ENCODE measurements around the gene ANGEL2. TPM values are rescaled to one million over a fixed set of nuclear protein-coding genes. Genes with fewer than 3 reads are reported as not detected.

The ANGEL2 gene
- total RNA-seq, 1 experiment from 2014 or later: 34.8 TPM

- Histone ChIP-seq H3K4me3 (ENCODE audit: low read depth in 2 of 2, low read length in 2 of 2) (no peak overlapping the region), H3K36me3 (ENCODE audit: control insufficient read depth, insufficient read depth, low read length) (no peaks in the 10 kb centered on the region), H3K9me3 (ENCODE audit: control insufficient read depth, insufficient read depth, low read depth, low read length) (no peaks in the 10 kb centered on the region), H3K27me3 (ENCODE audit: control insufficient read depth, insufficient read depth, low read length) (no peaks in the 10 kb centered on the region; the same call in 1 of the 2 replicates), H3K27ac (ENCODE audit: low read length) (no peak overlapping the region), H3K4me1 (ENCODE audit: control insufficient read depth, insufficient read depth, low read length) (no peaks in the 10 kb centered on the region)
- no peak for ATAC-seq
- no peak for TF ChIP-seq POLR2AphosphoS5 (IDR thresholded peaks at IDR 0.05; ENCODE audit: low read depth, low read length)
- TF ChIP-seq SIN3A (IDR thresholded peaks at IDR 0.05; ENCODE audit: borderline replicate concordance, insufficient read depth, low read depth, low read length): no peak
- no peak for TF ChIP-seq REST (IDR thresholded peaks at IDR 0.05; ENCODE audit: insufficient read depth in 1 of 2, low read depth in 2 of 2, low read length in 1 of 2)
- TF ChIP-seq CTCF (IDR thresholded peaks at IDR 0.05): no peak
- TF ChIP-seq TCF7L2 (IDR thresholded peaks at IDR 0.05; ENCODE audit: low read depth, low read length): no peak
- DNase-seq (ENCODE audit: low read depth, low spot score): no peak
- ChIA-PET POLR2A (no interaction called here), CTCF (no interaction called here)
- BruUV-seq (replicated peaks): no TSS peak
- intact Hi-C loops (cut with micrococcal nuclease; ENCODE audit: unreplicated experiment) (no loop called here), in situ Hi-C loops (cut with HindIII; ENCODE audit: low pct_unique_long_range_greater_than_20kb, low sequenced_read_pairs) (no loop called here)
These were observed 19.9 kb upstream of the ANGEL2 start for GRCh38 chr1:213035573-213035972.

- TF ChIP-seq REST (IDR thresholded peaks at IDR 0.05; ENCODE audit: insufficient read depth in 1 of 2, low read depth in 2 of 2, low read length in 1 of 2) (no peak), POLR2AphosphoS5 (IDR thresholded peaks at IDR 0.05; ENCODE audit: low read depth, low read length) (no peak), CTCF (IDR thresholded peaks at IDR 0.05) (no peak), TCF7L2 (IDR thresholded peaks at IDR 0.05; ENCODE audit: low read depth, low read length) (no peak), SIN3A (IDR thresholded peaks at IDR 0.05; ENCODE audit: borderline replicate concordance, insufficient read depth, low read depth, low read length) (no peak)
- ChIA-PET CTCF (no interaction called here), POLR2A (no interaction called here)
- intact Hi-C loops (cut with micrococcal nuclease; ENCODE audit: unreplicated experiment) (no loop called here), in situ Hi-C loops (cut with HindIII; ENCODE audit: low pct_unique_long_range_greater_than_20kb, low sequenced_read_pairs) (no loop called here)
- H3K36me3 ChIP-seq (ENCODE audit: control insufficient read depth, insufficient read depth, low read length): no peaks in the 10 kb centered on the region
- no peaks in the 10 kb centered on the region; the same call in 1 of the 2 replicates for H3K27me3 ChIP-seq (ENCODE audit: control insufficient read depth, insufficient read depth, low read length)
- no peak for ATAC-seq
- no peaks in the 10 kb centered on the region for H3K9me3 ChIP-seq (ENCODE audit: control insufficient read depth, insufficient read depth, low read depth, low read length)
- no peaks in the 10 kb centered on the region for H3K4me1 ChIP-seq (ENCODE audit: control insufficient read depth, insufficient read depth, low read length)
- no TSS peak for BruUV-seq (replicated peaks)
- H3K4me3 ChIP-seq (ENCODE audit: low read depth in 2 of 2, low read length in 2 of 2): no peak overlapping the region
- H3K27ac ChIP-seq (ENCODE audit: low read length): no peak overlapping the region
- no peak for DNase-seq (ENCODE audit: low read depth, low spot score)
These were observed 19.0 kb upstream of the ANGEL2 start for GRCh38 chr1:213034713-213035112.

Measured in Panc1 (cell line).